Activated T-cell treated with anti-CD3 and anti-CD28 coated beads for 24 hours (primary cell): ENCODE data around the gene CA10.

Experiments
- DNase-seq: peaks from one replicate; pipeline ENCODE4 v3.0.0-alpha.2; 2020; ENCODE audit warnings: low read depth

CA10 gene

GRCh38 chr17:51764387-51764971 lies 394.0 kb downstream of the CA10 start:
- peak; percentile 35 for DNase-seq

- no peak for DNase-seq
Observed at GRCh38 chr17:51763058-51763457, 395.5 kb downstream of the CA10 start.

GRCh38 chr17:51761105-51761504 lies 397.4 kb downstream of the CA10 start:
- no peak for DNase-seq

GRCh38 chr17:51759260-51759659 lies 399.3 kb downstream of the CA10 start:
- DNase-seq = no peak

GRCh38 chr17:51751072-51751471 lies 407.4 kb downstream of the CA10 start:
- DNase-seq = no peak

GRCh38 chr17:51748749-51749604 lies 409.5 kb downstream of the CA10 start:
- no peak for DNase-seq

GRCh38 chr17:51746421-51746820 lies 412.1 kb downstream of the CA10 start:
- DNase-seq = no peak

- no peak for DNase-seq
Observed at GRCh38 chr17:51745993-51746392, 412.5 kb downstream of the CA10 start.

GRCh38 chr17:51743477-51743876 lies 415.0 kb downstream of the CA10 start:
- no peak for DNase-seq

GRCh38 chr17:51742571-51742970 lies 415.9 kb downstream of the CA10 start:
- DNase-seq = no peak

- no peak for DNase-seq
Observed at GRCh38 chr17:51741458-51741857, 417.1 kb downstream of the CA10 start.

GRCh38 chr17:51740531-51740930 lies 418.0 kb downstream of the CA10 start:
- no peak for DNase-seq

GRCh38 chr17:51739245-51739886 lies 419.1 kb downstream of the CA10 start:
- no peak for DNase-seq

- DNase-seq = no peak
Observed at GRCh38 chr17:51736356-51736755, 422.2 kb downstream of the CA10 start.

- no peak for DNase-seq
Observed at GRCh38 chr17:51734976-51735375, 423.5 kb downstream of the CA10 start.

- no peak for DNase-seq
Observed at GRCh38 chr17:51734462-51734861, 424.1 kb downstream of the CA10 start.

GRCh38 chr17:51733166-51733565 lies 425.3 kb downstream of the CA10 start:
- no peak for DNase-seq

- no peak for DNase-seq
Observed at GRCh38 chr17:51731941-51732722, 426.4 kb downstream of the CA10 start.

- DNase-seq = no peak
Observed at GRCh38 chr17:51730303-51731050, 428.0 kb downstream of the CA10 start.

- no peak for DNase-seq
Observed at GRCh38 chr17:51725185-51725584, 433.3 kb downstream of the CA10 start.

- no peak for DNase-seq
Observed at GRCh38 chr17:51724043-51724580, 434.4 kb downstream of the CA10 start.
